Esophagus muscularis mucosa (tissue), 4 donors: ENCODE data around the gene HTRA2. TPM values are rescaled to one million over a fixed set of nuclear protein-coding genes. Genes with fewer than 3 reads are reported as not detected.

ENCODE experiments used
- DNase-seq: peaks from one replicate; pipeline ENCODE4 v3.0.0-alpha.2; 2017; ENCODE audit errors: extremely low spot score
- H3K27ac ChIP-seq, 4 donors: fragments of 200-600 bp; sonication (generic); replicated peaks in 1 of 4; 1 replicate in 3 of 4; 2 replicates in 1 of 4; pipeline ENCODE4 v1.5.1; 2016 to 2019; ENCODE audit warnings: mild to moderate bottlenecking in 1 of 4
- H3K27me3 ChIP-seq, 4 donors: fragments of 200-600 bp; sonication (generic); one replicate each; pipeline versions ENCODE4 v1.5.1 to v1.6.0; 2016 to 2019
- H3K36me3 ChIP-seq, 4 donors: fragments of 200-600 bp; sonication (generic); one replicate each; pipeline ENCODE4 v1.5.1; 2016 to 2019
- H3K4me1 ChIP-seq, 4 donors: fragments of 200-600 bp; sonication (generic); one replicate each; pipeline ENCODE4 v1.5.1; 2016 to 2019
- H3K4me3 ChIP-seq, 4 donors: fragments of 200-600 bp; sonication (generic); 1 replicate in 2 of 4; 2 replicates in 2 of 4; pipeline ENCODE4 v1.5.1; 2016 to 2019; ENCODE audit warnings: mild to moderate bottlenecking in 4 of 4, moderate library complexity in 1 of 4
- H3K9me3 ChIP-seq, 4 donors: fragments of 200-600 bp; sonication (generic); 1 replicate in 3 of 4; 2 replicates in 1 of 4; pipeline ENCODE4 v1.5.1; 2016 to 2019
- CTCF ChIP-seq, 3 experiments: fragments of 200-600 bp in 2 of 3; fragments of 450-650 bp in 1 of 3; sonication (generic) in 2 of 3; IDR thresholded peaks; one replicate each; pipeline ENCODE4 v1.5.1; 2017 to 2019; ENCODE audit warnings: antibody characterized with exemption in 3 of 3, mild to moderate bottlenecking in 2 of 3, moderate library complexity in 1 of 3
- EP300 ChIP-seq: sonication (generic); formaldehyde crosslinking; IDR thresholded peaks from one replicate; pipeline ENCODE4 v1.6.1; 2017; ENCODE audit warnings: antibody characterized with exemption
- POLR2A ChIP-seq: fragments of 450-650 bp; IDR thresholded peaks from one replicate; pipeline ENCODE4 v1.6.1; 2017; ENCODE audit warnings: antibody characterized with exemption, moderate library complexity, mild to moderate bottlenecking, low read depth
- POLR2AphosphoS5 ChIP-seq, 2 donors: sonication (generic); formaldehyde crosslinking; IDR thresholded peaks; one replicate each; pipeline ENCODE4 v1.6.1; 2017; ENCODE audit warnings: antibody characterized with exemption in 2 of 2
- WGBS: methylation state at CpG from one replicate; pipeline ENCODE4 v1.1.5; 2018; 5-methylcytosine and 5-hydroxymethylcytosine counted together
- intact Hi-C: fragments of 100-400 bp; cut with DNase I; formaldehyde crosslinking; loops from one replicate; pipeline ENCODE4 v1.15.1; 2023
- total RNA-seq, 4 donors: library from RNA; depleted of rRNA; stranded (reverse); fragments of >200 nt; gene quantifications; one replicate each; pipeline versions ENCODE4 v1.1.0 to v1.2.1, GENCODE V29; 2016

The HTRA2 gene
- total RNA-seq, 4 donors from 2014 or later = 29.7 to 37.9 (median 31.9) TPM

DNA sequence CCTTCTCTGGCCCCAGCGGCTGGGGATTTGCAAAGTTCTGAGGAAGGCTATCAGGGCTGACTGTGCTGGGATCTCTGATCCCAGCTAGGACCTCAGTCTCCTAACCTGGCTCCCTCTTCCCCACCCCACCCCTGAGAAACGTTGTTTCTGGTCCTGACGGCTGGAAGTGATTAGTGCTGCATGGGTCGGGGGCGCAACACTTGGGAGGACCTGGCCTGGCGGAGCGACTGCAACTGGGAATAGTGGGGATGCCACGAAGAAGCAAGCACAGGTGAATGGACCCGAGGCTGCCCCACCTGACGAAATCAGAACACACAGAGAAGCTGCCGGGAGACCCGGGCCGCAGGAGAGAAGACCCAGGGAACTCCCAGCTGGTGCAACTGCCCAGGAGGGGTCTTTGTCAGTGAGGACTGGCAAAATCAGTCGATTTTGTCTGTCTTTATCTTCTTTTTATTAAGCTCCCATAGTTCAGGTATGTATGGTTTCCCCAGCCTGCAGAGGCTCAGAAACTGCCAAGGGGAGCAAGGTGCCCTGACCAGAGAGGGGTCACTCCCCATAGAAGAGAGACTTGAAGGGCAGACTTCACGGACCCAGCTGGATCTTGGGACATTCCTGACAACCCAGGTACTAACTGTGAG is 29.7 kb upstream of the HTRA2 start:
- H3K27ac ChIP-seq = no peak overlapping the region
- DNase-seq = no peak
- peaks cover 0 to 8% (median 6%) of the 10 kb centered on the region in 4 donors for H3K36me3 ChIP-seq
- peaks cover 42 to 60% (median 53%) of the 10 kb centered on the region in 4 donors for H3K4me1 ChIP-seq
- H3K4me3 ChIP-seq = no peak overlapping the region
- no peaks in the 10 kb centered on the region for H3K9me3 ChIP-seq
- TF ChIP-seq POLR2A (no peak), CTCF (IDR thresholded peaks at IDR 0.05) (no peak), EP300 (no peak), POLR2AphosphoS5 (IDR thresholded peaks at IDR 0.05) (no peak)
- intact Hi-C loops = no loop called here
- WGBS = 50% methylated on average over 14 of the region's 15 CpGs
- H3K27me3 ChIP-seq = peaks cover 0 to 80% (median 51%) of the 10 kb centered on the region in 4 donors

- no peak for TF ChIP-seq POLR2A
- no peak for TF ChIP-seq POLR2AphosphoS5 (IDR thresholded peaks at IDR 0.05)
- H3K36me3 ChIP-seq = peaks cover 0 to 13% (median 11%) of the 10 kb centered on the region in 4 donors
- H3K27me3 ChIP-seq = peaks cover 0 to 85% (median 51%) of the 10 kb centered on the region in 4 donors
- peaks cover 46 to 63% (median 58%) of the 10 kb centered on the region in 4 donors for H3K4me1 ChIP-seq
- no peak overlapping the region for H3K4me3 ChIP-seq
- intact Hi-C loops = no loop called here
- no peak overlapping the region for H3K27ac ChIP-seq
- no peaks in the 10 kb centered on the region for H3K9me3 ChIP-seq
- DNase-seq = no peak
Observed at GRCh38 chr2:74500578-74500946, 29.2 kb upstream of the HTRA2 start.

- H3K27me3 ChIP-seq = peaks cover 0 to 93% (median 51%) of the 10 kb centered on the region in 4 donors
- H3K9me3 ChIP-seq = no peaks in the 10 kb centered on the region
- no peak for TF ChIP-seq POLR2AphosphoS5 (IDR thresholded peaks at IDR 0.05)
- TF ChIP-seq CTCF (IDR thresholded peaks at IDR 0.05) = no peak
- TF ChIP-seq EP300 = no peak
- TF ChIP-seq POLR2A = no peak
- DNase-seq = no peak
- H3K27ac ChIP-seq = no peak overlapping the region
- peak overlapping the region in 1 of 4 donors; percentile 56 for H3K4me3 ChIP-seq
- H3K4me1 ChIP-seq = peaks cover 55 to 72% (median 67%) of the 10 kb centered on the region in 4 donors
- intact Hi-C loops = loop anchor here (2.0 kb wide), 1 partner anchor 27 kb away; the partner anchor contains the start of genes AUP1 and HTRA2
- H3K36me3 ChIP-seq = peaks cover 0 to 21% (median 18%) of the 10 kb centered on the region in 4 donors
- WGBS = 79% methylated on average over 18 of the region's 18 CpGs
Observed at GRCh38 chr2:74501335-74502071, 28.2 kb upstream of the HTRA2 start.

DNA sequence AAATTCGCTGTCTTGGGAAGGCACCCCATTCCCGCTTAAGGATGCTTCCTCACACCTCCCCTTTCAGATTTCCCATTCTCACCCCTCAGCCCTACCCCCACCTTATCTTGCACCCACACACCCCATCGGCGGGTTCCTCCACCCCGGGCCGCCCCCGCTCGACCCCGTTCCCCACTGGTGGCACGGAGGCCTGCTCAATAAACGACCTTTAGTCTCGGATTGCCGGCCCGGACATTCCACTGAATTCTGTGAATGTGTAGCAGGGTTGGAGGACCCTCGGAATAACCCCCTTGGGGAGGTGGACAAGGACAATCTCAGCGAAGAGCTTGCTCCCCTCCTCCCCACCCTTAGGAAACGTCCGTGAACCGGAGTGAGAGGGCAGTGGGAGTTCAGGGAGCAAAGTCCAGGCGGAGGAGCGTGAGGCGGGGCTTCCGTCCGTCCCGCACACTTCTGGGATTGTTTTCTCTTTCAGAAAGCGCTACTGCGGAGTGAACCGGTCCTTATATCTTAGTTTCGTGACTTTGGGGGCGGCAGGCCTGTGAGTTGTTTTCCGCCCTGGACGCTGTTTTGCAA is 27.5 kb upstream of the HTRA2 start:
- TF ChIP-seq POLR2AphosphoS5 (IDR thresholded peaks at IDR 0.05) (no peak), CTCF (IDR thresholded peaks at IDR 0.05) (no peak)
- Histone ChIP-seq H3K4me3 (peak overlapping the region; percentile 52 to 66 (median 56)), H3K27me3 (peaks cover 0 to 87% (median 50%) of the 10 kb centered on the region in 4 donors), H3K27ac (peak overlapping the region; percentile 58 to 77 (median 72)), H3K4me1 (peaks cover 57 to 78% (median 73%) of the 10 kb centered on the region in 4 donors), H3K36me3 (peaks cover 0 to 21% (median 18%) of the 10 kb centered on the region in 4 donors), H3K9me3 (no peaks in the 10 kb centered on the region)
- 32% methylated on average over 31 of the region's 32 CpGs for WGBS
- intact Hi-C loops = loop anchor here (2.0 kb wide), 1 partner anchor 27 kb away; the partner anchor contains the start of genes AUP1 and HTRA2
- no peak for DNase-seq
